CD4-positive, alpha-beta T cell treated with Interleukin-4 for 4 hours (primary cell): ENCODE data around the gene RBMS1.
"Not testable (repeated sequence)": the region's sequence is repeated elsewhere in the genome, so short reads cannot be mapped to it uniquely, and the experiment has no call there.

ENCODE experiments used
- DNase-seq: peaks from one replicate; pipeline ENCODE4 v3.0.0-alpha.2; 2020

The RBMS1 gene

DNA sequence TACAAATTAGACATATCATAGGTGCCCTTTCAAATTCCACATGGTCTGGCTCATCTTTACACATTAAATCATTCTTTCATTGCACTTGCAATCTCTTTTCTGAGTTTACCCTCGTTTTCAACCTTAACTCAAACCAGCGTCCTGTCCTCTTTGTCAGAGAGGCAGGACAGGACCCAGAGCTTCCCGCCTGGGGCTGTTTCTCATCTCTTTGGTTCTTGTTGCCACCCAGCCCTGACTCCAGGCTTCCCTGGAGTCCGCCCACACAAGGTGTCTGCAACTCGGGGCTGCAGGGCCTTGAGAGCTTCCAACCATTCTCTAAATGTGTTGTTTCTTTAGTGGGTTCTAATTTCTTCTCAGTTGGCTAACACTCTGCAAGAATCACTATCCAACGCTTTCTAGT, 24.4 kb downstream of the RBMS1 start:
- DNase-seq = no peak

DNA sequence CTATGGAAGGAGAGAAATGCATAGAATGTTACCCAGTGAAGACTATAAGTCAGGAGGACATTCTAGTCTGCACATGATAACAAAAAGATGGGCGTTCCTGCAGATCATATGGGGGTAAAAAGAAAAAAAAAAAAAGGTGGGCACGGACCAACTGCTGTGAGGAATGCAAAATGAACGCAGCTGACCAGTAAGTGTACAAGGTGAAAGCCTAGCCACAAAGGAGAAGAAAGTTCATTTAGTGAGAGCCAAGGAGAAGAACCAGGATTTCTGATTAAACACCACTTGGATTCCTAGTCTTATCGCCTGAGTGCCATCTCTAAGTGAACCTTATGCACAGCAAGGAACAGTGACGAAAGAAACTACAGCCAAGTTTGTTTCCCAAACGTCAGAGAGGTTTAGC, 26.5 kb downstream of the RBMS1 start:
- no peak for DNase-seq

DNA sequence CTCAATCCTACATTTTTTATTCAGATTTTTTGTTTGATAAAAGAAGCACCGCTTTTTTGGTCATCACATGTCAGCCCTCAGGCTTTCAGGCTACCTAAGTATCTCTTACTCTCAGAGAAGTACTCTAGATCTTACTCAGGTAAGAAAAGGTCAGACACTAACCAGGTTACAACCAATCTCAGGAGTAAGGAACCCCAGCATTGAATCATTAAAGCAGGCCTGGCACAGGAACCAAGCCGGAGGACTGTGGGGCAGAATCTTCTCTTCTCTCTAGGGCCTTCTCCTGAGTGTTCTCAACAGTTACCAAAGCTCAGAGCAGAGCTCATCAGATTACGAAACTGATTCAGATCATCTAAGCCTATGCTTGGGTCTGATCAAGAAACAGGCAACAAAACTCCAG, 28.2 kb downstream of the RBMS1 start:
- DNase-seq = no peak

DNA sequence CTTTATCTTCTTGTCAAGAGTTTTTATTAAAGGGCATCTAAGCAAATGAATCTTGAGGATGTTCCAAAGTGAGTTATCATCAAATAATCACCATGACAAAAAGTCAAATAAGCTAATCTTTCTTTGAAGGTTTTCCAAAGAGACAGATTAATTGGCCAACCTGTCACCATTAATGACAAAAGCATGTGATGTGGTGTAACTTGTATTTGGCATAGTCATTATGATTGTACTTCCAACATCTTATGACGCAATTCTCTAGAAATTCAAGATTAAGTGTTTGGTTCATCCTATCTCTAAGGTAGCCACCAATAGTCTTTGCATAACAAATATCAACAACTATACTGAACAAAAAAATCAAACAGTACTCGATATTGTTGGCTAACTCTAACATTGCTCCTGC, 28.6 kb downstream of the RBMS1 start:
- no peak for DNase-seq

DNA sequence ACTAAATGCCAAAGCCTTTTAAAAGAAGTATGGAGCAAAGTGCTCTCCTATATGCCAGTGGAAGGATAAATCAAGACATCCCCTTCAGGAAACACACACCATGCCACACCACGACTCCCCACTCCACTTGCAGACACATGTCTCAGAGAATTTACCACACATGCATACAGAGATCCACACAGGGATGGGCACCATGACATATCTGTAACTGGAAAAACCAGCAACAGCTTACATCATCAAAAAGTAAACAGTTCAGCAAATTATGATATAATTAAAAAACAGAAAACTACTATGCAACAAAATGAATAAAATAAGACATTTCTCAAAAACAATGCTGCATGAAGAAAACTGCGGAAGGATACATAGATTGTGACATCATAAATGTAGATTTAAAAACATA, 29.6 kb downstream of the RBMS1 start:
- no peak for DNase-seq

DNA sequence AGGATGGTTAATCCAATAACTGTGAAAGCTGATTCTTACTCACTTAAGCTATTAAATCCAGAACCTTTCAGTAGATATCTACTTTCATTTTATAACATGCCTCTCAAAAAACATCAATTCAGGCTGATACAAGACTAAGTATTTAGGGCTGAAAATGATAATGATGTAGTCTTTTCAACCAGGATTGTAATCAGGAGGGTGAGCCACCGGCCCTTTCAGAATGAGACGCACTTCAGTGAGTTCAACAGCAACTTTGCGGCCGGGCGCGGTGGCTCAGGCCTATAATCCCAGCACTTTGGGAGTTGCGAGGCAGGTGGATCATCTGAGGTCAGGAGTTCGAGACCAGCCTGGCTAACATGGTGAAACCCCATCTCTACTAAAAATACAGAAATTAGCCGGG, 30.4 kb downstream of the RBMS1 start:
- no peak for DNase-seq

DNA sequence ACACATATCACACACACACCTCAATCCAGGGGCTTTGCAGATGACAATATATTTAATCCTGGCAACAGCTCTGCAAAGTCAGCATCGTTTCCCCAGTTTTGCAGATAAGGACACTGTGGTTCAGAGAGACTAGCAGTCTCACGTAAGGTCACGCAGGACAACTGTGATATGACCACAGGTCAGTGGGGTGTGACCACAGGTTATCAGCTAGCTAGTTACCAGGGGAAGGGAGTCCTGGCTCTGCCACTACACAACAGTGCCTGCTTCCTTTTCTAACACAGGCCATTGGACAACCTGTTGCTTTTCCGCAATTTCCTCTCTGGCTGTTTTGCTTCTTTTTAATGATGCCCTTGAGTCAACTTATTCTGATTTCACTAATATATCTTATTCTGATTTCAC, 33.3 kb downstream of the RBMS1 start:
- DNase-seq = no peak

DNA sequence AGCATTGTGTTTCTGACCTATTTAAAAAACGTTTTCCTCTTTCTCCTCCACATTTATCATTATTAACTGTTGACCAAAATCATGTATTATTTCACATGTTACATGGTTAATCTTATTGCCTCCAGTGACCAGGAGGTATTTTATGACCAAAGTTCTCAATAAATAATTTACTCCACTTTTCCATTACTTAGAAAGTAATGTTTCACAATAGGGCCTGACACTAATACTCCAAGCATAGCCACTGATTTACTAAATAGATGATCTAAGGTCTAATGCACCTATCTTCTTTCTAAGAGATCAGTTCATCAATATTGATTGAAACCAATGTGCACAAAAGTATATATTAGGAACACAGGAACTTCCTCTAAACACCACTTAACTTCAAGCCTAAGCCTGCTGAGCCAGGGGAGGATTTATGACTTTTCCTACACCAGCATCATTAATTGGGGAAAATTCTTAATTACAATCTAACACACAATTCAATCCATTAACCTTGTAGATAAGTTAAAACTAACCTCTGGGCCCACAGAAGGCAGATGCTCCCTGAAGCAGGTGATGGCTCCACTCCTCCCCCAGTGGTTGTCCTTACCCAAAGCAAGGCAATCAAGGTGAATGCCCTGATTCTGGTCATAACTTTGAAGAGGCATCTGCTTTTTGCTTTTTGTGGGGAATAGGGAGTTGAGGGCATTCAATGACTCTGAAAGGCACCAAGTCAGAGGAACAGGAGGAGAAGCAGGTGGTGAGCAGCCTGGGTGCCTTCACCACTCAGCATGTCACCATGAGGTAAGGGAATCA, 33.9 kb downstream of the RBMS1 start:
- no peak for DNase-seq

DNA sequence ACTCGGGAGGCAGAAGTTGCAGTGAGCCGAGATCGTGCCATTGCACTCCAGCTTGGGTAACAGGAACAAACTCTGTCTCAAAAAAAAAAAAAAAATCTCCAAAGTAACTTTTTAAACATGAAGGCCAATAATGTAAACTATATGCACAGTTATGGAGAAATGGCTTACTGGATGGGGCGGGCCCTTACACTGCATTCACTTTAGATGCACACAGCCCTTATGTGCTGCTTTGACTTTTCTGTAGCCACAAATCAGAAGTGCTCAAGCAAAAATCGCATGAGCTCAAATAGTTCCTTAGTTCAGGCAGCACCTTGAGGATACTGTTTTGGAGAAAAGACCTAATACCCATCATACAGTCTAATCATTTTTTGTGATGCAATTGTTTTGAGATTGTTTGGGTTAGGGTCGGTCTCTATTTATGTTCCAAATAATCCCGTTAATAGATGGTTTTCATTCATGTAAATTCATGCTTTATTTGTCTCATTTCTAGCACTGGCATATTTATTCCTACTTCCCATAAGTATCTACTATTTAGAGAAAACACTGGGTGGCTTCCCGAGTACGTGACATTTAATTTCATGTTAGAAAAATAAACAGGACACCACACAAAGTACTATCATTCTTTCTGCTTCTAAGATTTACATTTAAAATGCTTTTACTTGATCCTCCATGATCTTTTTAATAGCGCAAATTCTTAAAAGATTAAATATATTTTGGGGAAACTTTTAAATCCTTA, 34.7 kb downstream of the RBMS1 start:
- no peak for DNase-seq

DNA sequence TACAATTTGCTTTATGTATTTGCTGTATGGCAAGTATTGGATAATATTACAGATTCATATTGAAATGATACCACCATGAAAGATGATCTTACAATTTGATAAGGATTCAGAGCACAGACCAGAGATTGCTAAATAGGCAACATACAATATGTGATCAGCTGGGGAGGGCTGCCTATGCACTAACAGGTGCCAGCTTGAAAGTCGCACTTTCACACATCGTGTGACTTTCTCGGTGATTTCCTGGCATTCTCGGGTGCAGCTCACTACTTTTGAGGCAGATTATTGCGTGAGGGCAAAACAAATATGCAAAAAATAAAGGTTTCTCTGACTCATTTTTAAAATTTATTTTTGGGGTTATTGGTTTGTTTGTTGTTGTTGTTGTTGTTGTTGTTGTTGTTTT, 36.0 kb downstream of the RBMS1 start:
- DNase-seq = no peak

DNA sequence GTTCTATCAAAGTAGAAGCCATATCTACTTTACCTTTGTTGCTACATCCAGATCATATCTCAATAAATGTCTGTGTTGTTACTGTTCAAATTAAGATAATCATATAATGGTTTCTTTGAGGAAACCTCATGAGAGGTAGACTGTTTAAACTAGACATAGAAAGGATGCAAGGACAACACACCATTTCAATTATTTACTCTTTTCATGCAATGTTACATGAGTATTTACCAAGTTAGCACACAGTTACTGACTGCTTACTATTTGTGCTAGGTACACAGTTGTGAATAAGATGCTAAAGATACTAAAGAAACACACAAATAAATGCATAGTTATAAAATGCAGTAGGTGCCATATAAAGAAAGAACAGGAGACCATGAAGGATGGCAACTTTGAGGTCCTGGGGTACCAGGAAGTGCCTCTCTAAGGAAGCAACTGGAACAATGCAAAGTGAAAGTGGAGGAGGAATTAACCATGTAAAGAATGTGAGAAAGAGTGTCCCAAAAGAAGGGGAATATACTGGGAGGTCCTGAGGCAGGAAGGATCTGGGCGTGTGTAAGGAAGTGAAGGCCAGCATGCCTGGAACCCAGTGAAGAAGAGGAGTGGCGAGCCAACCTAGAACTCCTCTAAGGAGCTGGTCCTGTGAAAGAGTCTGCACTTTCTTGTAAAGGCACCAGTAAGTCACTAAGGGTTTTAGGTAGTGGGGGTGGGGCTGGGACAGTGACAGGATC, 39.4 kb downstream of the RBMS1 start:
- DNase-seq = no peak

DNA sequence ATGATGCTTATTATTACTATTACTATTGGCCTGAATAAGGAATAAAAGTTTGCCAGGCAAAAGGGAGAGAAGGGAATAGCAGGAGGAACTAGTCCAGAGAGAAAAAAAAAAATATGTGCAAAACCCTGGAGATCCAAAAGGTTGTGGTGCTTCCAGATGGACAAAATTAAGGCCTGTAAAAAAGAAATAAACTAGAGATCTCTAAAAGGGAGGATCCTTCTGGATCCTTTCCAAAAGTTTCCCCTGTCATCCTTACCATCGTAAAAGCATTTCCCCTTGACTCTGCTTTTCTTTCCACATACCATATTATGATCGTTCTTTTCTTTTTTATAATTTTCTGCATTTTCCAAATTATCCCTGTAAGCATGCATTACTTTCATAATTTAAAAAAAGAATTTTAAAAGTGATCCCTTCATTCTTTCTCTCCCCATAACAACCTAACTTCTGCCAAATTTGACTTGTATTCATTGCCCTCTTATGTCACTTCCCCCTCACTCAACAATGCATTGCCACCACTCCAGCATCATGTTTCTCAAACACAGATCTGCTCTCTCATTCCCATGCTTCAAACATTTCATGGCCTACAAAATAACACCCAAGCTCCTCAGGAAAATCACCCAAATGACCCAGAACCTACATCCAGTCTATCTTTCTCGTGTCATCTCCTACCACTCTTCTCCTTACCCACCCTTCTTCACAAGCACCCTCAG, 40.3 kb downstream of the RBMS1 start:
- no peak for DNase-seq

DNA sequence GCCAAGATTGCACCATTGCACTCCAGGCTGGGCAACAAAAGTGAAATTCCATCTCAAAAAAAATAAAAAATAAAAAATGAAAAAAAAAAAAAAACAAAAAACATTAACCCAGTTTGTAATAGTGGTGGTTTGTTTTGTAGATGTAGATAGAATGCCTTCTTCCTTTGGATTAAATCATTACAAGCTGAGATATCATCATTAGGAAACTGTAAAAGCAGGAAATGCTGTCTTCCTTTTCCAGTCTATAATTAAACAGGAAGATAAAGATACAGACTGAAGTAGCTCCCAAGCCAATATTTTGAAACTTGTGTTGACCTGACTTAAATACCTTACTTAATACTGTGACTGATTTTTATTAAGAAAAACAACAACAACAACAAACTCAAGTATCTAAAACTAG, 43.1 kb downstream of the RBMS1 start:
- DNase-seq = no peak

DNA sequence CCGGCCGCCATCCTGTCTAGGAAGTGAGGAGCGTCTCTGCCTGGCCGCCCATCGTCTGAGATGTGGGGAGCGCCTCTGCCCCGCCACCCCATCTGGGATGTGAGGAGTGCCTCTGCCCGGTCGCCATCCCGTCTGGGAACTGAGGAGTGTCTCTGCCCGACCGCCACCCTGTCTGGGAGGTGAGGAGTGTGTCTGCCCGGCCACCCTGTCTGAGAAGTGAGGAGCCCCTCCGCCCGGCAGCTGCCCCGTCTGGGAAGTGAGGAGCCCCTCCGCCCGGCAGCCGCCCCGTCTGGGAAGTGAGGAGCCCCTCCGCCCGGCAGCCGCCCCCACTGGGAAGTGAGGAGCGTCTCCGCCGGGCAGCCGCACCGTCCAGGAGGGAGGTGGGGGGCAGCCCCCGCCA, 44.8 kb downstream of the RBMS1 start:
- not testable (repeated sequence) for DNase-seq

DNA sequence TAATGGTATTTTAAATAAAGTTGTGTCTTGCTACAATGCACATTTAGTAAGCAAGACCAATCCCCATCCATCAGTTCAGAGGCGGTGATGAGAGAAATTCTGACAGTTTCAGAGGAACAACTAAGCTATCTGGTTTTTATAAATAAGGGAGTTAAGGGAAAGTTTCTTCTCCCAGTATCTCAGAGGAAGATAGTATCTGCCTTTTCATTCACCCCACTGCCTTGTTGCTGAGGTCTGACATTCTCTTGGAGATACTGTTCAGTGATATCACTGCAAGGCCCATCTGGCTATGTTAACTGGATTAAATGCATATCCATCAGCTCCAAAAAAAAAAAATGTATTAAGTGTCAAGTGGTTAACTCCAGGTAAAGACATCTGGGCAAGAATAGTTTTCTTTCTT, 47.9 kb downstream of the RBMS1 start:
- DNase-seq = no peak

DNA sequence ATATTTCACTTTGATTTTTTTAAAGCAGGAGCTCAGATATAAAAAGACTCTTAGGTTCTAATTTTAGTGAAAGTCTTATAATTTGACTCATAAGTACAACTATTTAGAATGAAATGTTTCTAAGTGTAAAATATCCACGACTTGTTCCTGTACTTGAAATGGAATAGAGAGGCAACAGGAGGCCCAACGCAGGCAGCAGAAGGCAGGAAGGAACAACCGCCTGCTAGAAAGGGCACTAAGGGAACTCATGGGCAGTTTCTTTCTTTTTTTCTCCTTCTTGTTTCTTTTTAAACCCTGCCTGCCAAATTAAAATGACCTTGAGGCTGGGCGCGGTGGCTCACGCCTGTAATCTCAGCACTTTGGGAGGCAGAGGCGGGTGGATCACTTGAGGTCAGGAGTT, 51.0 kb downstream of the RBMS1 start:
- no peak for DNase-seq

DNA sequence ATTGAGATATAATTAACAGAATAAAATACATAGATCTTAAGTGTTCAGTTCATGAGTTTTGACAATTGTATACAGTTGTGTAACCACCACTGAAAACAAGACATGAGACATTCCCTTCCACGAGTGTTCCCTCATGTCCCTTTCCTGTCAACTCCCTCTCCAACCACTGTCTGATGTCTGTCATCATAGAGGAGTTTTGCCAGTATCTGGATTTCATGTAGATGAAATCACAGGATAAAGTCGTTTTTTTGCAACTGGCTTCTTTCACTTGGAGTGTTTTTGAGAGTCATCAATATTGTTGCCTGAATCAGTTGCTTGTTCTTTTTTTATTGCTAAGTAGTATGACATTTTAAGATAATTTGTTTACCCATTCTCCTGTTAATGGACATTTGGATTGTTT, 52.7 kb downstream of the RBMS1 start:
- no peak for DNase-seq

DNA sequence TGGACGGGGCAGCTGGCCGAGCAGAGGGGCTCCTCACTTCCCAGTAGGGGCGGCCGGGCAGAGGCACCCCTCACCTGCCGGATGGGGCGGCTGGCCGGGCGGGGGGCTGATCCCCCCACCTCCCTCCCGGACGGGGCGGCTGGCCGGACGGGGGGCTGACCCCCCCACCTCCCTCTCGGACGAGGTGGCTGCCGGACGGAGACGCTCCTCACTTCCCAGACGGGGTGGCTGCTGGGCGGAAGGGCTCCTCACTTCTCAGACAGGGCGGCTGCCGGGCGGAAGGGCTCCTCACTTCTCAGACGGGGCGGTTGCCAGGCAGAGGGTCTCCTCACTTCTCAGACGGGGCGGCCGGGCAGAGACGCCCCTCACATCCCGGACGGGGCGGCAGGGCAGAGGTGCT, 54.6 kb downstream of the RBMS1 start:
- not testable (repeated sequence) for DNase-seq

DNA sequence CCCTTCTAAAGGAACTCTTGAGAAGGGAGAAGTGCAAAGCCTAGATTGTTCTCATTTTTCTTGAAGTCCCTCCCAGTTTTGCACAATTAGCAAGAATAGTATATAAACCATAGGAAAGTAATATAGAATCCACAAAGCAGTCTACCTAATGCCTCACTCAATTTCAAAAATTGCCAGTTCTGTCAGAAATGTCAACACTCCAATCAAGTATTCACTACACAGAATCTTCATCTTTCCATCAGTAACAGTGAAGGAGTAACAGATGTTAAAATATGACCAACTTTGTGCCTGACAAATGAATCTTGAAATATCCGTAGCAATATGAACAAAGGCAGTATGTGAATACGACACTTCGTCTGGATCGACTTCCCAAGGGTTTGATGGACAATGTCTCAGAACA, 56.3 kb downstream of the RBMS1 start:
- DNase-seq = no peak

DNA sequence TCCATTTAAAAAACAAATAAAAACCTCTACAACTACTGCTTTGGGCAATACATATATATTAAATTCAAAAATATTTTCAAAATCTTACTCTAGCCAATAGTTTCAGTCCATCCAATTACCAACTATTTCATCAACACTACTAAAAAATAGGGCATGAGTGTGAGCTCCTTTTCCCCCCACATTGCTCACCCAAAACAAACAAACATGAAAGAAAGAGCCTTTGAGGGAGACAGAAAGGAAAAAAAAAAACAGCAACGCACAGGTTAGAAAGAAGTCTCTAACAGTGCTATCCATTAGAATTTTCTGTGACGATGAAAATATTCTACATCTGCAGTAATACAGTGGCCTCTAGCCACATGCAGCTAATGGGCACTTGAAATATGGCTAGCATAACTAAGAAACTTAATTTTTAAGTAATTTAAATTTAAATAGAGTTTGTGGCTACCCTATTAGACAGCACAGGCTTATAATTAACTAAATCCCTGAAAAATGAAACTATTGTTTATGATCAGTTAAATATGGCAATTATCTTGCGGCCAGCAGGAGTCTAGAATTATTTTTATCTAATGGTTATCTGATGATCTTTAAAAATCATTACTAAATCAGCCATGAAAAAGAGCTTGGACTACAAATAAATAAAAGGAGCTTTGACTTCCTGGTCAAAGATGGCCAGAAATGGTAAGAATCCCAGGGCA, 59.2 kb downstream of the RBMS1 start:
- DNase-seq = no peak

DNA sequence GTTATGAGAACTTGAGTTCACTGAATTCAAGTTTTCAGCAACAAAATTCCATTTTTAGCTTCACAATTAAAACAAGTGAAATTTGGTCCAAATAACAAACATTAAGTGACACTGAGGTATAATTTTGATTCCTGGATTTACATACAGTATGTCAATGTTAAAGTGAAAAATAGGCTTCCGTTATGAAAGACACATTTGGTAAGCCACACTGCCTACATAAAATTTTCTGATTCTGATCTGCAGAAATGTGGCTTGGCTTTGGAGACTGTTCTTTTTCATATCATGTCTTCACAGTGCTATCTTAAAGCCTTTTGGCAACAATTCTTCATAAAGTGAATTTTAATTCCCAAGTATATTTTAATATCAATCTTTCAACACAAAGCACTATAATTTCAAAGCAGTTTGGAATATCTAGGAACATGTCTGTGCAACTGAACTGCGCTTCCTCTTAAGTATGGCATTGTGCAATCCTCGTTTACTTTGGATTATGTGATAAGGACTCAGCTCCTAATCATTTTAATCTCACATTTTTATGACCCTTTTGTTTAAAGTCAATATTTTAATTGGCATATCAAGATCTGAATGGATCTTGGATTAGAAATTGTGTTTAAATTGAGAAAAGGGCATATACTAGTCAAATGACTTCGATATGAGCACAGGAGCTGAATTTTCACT, 60.0 kb downstream of the RBMS1 start:
- DNase-seq = no peak

DNA sequence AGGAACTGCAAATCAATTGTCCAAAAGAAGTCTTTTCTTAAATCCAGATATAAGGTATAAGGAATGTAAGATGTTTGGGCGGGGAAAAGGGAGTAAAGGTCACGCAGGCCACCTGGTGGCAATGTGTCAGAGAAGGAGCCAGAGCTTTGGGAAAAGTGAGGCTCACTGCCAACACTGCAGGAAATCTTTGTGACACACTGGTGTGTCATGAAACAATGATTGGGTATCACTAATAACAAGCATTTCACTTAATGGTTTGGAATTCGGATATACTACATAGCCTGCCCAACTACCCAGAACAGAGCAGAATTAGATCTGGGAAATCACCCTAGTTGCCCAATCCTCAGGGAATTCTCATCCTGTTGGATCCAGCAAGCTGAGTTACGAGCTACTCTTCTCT, 61.0 kb downstream of the RBMS1 start:
- no peak for DNase-seq
